Heart right ventricle (tissue), 16 donors: ENCODE results near the gene SHLD2. TPM values are rescaled to one million over a fixed set of nuclear protein-coding genes. Genes with fewer than 3 reads are reported as not detected.

Experiments
- ATAC-seq, 8 donors: fragments of 200-7000 bp; cut with Tn5 transposase; one replicate each; pipeline ENCODE4 v1.9.1; 2020; ENCODE audit warnings: mild to moderate bottlenecking in 8 of 8, moderate library complexity in 8 of 8, moderate number of reproducible peaks in 1 of 8
- DNase-seq, 2 donors: peaks; one replicate each; pipeline ENCODE4 v3.0.0-alpha.2; 2020
- H3K27ac ChIP-seq, 10 donors: fragments of 200-600 bp; sonication (generic) in 2 of 10; one replicate each; pipeline versions ENCODE4 v1.5.0 to v1.8.0; 2020 to 2022; ENCODE audit warnings: mild to moderate bottlenecking in 3 of 10
- H3K27me3 ChIP-seq, 7 donors: fragments of 200-600 bp; one replicate each; pipeline ENCODE4 v1.8.0; 2021 to 2022; ENCODE audit warnings: mild to moderate bottlenecking in 2 of 7
- H3K36me3 ChIP-seq, 9 donors: fragments of 200-600 bp; sonication (generic) in 1 of 9; one replicate each; pipeline versions ENCODE4 v1.5.0 to v1.8.0; 2020 to 2022; ENCODE audit warnings: mild to moderate bottlenecking in 2 of 9
- H3K4me1 ChIP-seq, 9 donors: fragments of 200-600 bp; sonication (generic) in 1 of 9; one replicate each; pipeline versions ENCODE4 v1.5.0 to v1.8.0; 2020 to 2022; ENCODE audit warnings: mild to moderate bottlenecking in 4 of 9
- H3K4me3 ChIP-seq, 10 donors: fragments of 200-600 bp; sonication (generic) in 2 of 10; one replicate each; pipeline versions ENCODE4 v1.5.0 to v1.8.0; 2020 to 2022; ENCODE audit warnings: mild to moderate bottlenecking in 7 of 10, moderate library complexity in 2 of 10
- H3K9me3 ChIP-seq, 11 donors: fragments of 200-600 bp in 10 of 11; sonication (generic) in 2 of 11; one replicate each; pipeline versions ENCODE4 v1.5.0 to v1.8.0; 2013 to 2022; ENCODE audit warnings: mild to moderate bottlenecking in 2 of 11, control low read depth in 1 of 11, moderate library complexity in 1 of 11
- WGBS, 2 donors: extraction: QIAGEN DNeasy Blood & Tissue Kit; methylation state at CpG; one replicate each; pipeline ENCODE4 v1.1.7; 2013; ENCODE audit warnings: inconsistent platforms in 1 of 2; 5-methylcytosine and 5-hydroxymethylcytosine counted together
- intact Hi-C, 10 donors: fragments of 100-400 bp; cut with DNase I; formaldehyde crosslinking; loops; one replicate each; pipeline versions ENCODE4 v1.11.1 to v1.14.2; 2022
- polyA plus RNA-seq, 2 donors: library from polyadenylated mRNA; stranded (reverse); fragments of 200-250 nt; gene quantifications; one replicate each; pipeline ENCODE4 v1.2.3, GENCODE V29; 2013
- total RNA-seq, 10 donors: library from RNA; stranded (reverse); fragmentation: NEBNext Ultra II Directional in 3 of 10; extraction: Animal tissue kit (Norgen Biotek cat#: 25700) in 3 of 10; gene quantifications; one replicate each; pipeline versions ENCODE4 v1.2.1 to v1.2.4, GENCODE V29; 2021 to 2023
- TF ChIP-seq, protein P1 (sequence below), 9 donors: fragments of 200-600 bp; sonication (generic) in 2 of 9; IDR thresholded peaks; one replicate each; pipeline versions ENCODE4 v1.5.0 to v1.8.0; 2021 to 2022; ENCODE audit warnings: antibody characterized with exemption in 9 of 9, mild to moderate bottlenecking in 5 of 9, moderate library complexity in 1 of 9
- donor health status: Arrhythmogenic right ventricular cardiomyopathy.
- donor health status: ischemic (EF 13 %, LVEDD 7.1; RV severe dilation, severe dysfunction).
- donor health status: healthy with polysubstance abuse.
- donor health status: DM: no; HTN: yes; CAD: no.
- donor health status: DM: no; HTN: no; CAD: no.
- donor health status: ischemic (EF 25% LVEDD 6.9; RV normal size, moderate dysfunction).
- donor health status: ischemic (EF 25% LVEDD 5.7; RV mildly dilated, moderate dysfunction).
- donor health status: healthy.
- donor health status: DM: yes; HTN: yes; CAD: no.
- donor health status: Ischemic cardiomyopathy.
- donor health status: ischemic (EF 35%, LVEDD 5.7; RV mildly dilated, moderate dysfunction).
- donor health status: nonischemic (EF 11% LVEDD 7.7; RV severe dilation, severe dysfunction).
- donor health status: DM: yes; HTN: yes; CAD: no.
- donor health status: PGD.
- donor health status: ischemic (EF 29% LVEDD 5.4; RV normal size, mild dysfunction).
- donor health status: nonischemic (EF 23%, LVEDD 6.1; RV moderate dilation, normal function).

The SHLD2 gene
- total and polyA plus RNA-seq, 12 donors: 9.4 to 16.1 (median 11.1) TPM

DNA sequence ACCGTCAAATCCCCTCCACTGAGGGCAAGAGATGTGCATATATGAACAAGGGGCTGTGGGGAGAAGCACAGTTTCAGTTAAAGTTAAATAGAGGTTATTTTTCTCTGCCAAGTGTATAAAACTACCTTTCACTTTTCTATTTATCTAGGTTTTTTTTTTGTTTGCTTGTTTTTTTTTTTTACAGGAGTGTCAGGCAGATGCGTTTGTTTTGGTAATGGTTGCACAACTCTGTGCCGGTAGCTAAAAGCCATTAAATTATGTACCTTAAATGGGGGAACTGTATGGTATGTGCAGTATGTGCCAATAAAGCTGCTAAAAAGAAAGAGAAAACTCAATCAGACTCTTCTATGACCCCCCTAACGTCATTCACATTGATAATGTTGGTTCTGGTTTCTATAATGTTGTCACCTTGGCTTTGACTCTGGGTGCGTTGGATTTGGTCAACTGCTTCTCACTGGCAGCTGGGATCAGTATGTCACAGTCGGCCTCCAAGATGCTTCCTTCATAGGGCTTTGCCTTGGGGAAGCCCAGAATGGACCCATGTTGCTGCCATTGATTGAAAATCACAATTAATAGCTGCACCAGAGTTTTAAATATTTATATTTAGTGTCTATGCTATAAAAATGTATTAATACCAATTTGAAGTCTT is 34.6 kb upstream of the SHLD2 start:
- 90 to 93% methylated on average over 6 of the region's 6 CpGs for WGBS, 2 donors
- TF ChIP-seq, protein P1, sequence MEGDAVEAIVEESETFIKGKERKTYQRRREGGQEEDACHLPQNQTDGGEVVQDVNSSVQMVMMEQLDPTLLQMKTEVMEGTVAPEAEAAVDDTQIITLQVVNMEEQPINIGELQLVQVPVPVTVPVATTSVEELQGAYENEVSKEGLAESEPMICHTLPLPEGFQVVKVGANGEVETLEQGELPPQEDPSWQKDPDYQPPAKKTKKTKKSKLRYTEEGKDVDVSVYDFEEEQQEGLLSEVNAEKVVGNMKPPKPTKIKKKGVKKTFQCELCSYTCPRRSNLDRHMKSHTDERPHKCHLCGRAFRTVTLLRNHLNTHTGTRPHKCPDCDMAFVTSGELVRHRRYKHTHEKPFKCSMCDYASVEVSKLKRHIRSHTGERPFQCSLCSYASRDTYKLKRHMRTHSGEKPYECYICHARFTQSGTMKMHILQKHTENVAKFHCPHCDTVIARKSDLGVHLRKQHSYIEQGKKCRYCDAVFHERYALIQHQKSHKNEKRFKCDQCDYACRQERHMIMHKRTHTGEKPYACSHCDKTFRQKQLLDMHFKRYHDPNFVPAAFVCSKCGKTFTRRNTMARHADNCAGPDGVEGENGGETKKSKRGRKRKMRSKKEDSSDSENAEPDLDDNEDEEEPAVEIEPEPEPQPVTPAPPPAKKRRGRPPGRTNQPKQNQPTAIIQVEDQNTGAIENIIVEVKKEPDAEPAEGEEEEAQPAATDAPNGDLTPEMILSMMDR (IDR thresholded peaks at IDR 0.05): no peak
- H3K4me3 ChIP-seq: no peak overlapping the region
- H3K36me3 ChIP-seq: peaks cover 0 to 100% (median 61%) of the 10 kb centered on the region in 9 donors
- no peak for ATAC-seq
- intact Hi-C loops: no loop called here
- DNase-seq: no peak
- peaks cover 0 to 4% (median 0%) of the 10 kb centered on the region in 9 donors for H3K4me1 ChIP-seq
- H3K27ac ChIP-seq: no peak overlapping the region
- H3K9me3 ChIP-seq: no peaks in the 10 kb centered on the region
- no peaks in the 10 kb centered on the region for H3K27me3 ChIP-seq

DNA sequence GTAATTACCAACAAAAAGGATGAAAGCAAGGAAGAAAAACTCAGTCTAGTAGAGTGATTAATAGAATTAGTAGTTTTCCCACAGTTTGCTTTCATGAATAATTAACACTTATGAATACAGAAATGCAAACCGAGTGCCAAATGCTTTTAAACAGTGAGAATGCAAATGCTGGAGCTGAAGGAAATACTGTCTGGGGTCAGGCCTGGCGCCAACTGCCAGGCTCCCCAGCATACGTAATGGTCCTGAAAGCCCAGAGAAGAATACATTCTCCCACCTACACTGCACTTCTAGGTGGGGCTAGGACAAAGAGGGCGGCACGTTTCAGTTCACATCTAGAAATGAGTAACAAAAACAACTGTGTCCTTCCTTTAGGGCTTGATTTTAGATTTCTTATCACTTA is 30.4 kb upstream of the SHLD2 start:
- no peak for ATAC-seq
- intact Hi-C loops: no loop called here
- no peaks in the 10 kb centered on the region for H3K4me1 ChIP-seq
- H3K27ac ChIP-seq: no peak overlapping the region
- TF ChIP-seq, protein P1 (IDR thresholded peaks at IDR 0.05): no peak
- H3K36me3 ChIP-seq: peaks cover 0 to 100% (median 68%) of the 10 kb centered on the region in 9 donors
- H3K9me3 ChIP-seq: no peaks in the 10 kb centered on the region
- 84 to 85% methylated on average over 5 of the region's 5 CpGs for WGBS, 2 donors
- no peaks in the 10 kb centered on the region for H3K27me3 ChIP-seq
- H3K4me3 ChIP-seq: no peak overlapping the region
- no peak for DNase-seq

DNA sequence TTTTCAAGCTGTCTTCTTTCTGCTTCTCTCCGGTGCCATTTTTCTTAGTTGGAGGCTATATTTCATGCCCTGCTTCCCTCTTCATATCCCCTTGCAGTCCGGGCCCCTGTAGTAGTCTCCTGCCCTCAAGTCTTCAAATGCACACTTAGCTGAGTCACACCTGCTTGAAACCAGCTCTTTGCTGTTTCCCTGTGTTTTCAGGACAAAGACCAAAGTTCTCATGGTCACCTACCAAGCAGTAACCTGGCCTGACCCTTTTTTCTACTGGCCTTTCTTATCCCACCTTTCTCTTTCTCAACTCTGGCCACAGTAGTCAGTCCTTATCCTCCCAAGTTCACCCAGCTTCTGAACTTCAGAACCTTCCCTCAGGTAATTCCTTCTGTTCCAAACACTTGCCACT is 28.8 kb upstream of the SHLD2 start:
- Histone ChIP-seq H3K9me3 (no peaks in the 10 kb centered on the region), H3K4me1 (no peaks in the 10 kb centered on the region), H3K4me3 (no peak overlapping the region), H3K27ac (no peak overlapping the region), H3K27me3 (no peaks in the 10 kb centered on the region), H3K36me3 (peaks cover 0 to 100% (median 61%) of the 10 kb centered on the region in 9 donors)
- 94 to 97% methylated on average over 2 of the region's 2 CpGs for WGBS, 2 donors
- intact Hi-C loops: no loop called here
- TF ChIP-seq, protein P1 (IDR thresholded peaks at IDR 0.05): no peak
- no peak for DNase-seq
- ATAC-seq: no peak

DNA sequence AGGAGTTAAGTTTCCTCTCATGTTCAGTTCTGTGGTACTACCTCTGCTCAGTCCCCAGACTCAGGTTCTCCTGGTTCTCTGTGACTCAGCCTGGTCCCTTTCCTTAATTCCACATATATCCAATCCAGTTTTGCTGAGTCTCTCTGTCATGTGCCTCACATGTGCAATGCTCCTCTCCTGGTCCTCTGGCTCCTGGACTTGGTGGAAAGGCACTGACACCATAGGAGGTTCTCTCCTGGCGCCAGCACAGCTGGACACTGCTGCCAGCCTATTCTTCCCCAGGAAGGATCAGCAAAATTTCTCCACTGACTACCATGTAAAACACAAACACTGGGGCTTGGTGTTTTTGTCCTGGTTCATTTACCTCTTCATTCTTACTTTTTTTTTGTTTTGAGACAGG is 28.1 kb upstream of the SHLD2 start:
- TF ChIP-seq, protein P1 (IDR thresholded peaks at IDR 0.05): no peak
- Histone ChIP-seq H3K4me3 (no peak overlapping the region), H3K9me3 (no peaks in the 10 kb centered on the region), H3K36me3 (peaks cover 0 to 100% (median 54%) of the 10 kb centered on the region in 9 donors), H3K4me1 (no peaks in the 10 kb centered on the region), H3K27me3 (no peaks in the 10 kb centered on the region), H3K27ac (no peak overlapping the region)
- DNase-seq (no peak), ATAC-seq (no peak)
- 100% methylated on average over 1 of the region's 1 CpG for WGBS, 2 donors
- intact Hi-C loops: no loop called here
